SU-DHL-6 (cell line): ENCODE results near the gene TRAK2.

Source experiments
- H2AFZ ChIP-seq: fragments of 200-600 bp; sonication (generic); 2 replicates; pipeline ENCODE4 v1.6.1; 2014; ENCODE audit warnings: low read depth, mild to moderate bottlenecking, moderate library complexity, mixed read lengths, antibody characterized with exemption, low read length; ENCODE audit not compliant: severe bottlenecking
- H3F3A ChIP-seq: fragments of 200-600 bp; shearing (Covaris generic); 2 replicates; pipeline ENCODE4 v1.6.0; 2016; ENCODE audit warnings: antibody characterized with exemption, mild to moderate bottlenecking; ENCODE audit not compliant: insufficient read depth
- H3K27ac ChIP-seq: fragments of 200-600 bp; sonication (generic); 2 replicates; pipeline ENCODE4 v1.5.1; 2016; ENCODE audit warnings: low read depth, mild to moderate bottlenecking, low read length, moderate library complexity, mixed read lengths
- H3K27me3 ChIP-seq: fragments of 200-600 bp; sonication (generic), shearing (Covaris generic); 2 replicates; pipeline ENCODE4 v1.6.0; 2014; ENCODE audit warnings: mild to moderate bottlenecking, low read length
- H3K36me3 ChIP-seq: fragments of 200-600 bp; sonication (generic); 2 replicates; pipeline ENCODE4 v1.6.1; 2014; ENCODE audit warnings: mild to moderate bottlenecking, low read length, mixed read lengths
- H3K4me2 ChIP-seq: fragments of 300-600, 200-600 bp; shearing (Covaris generic), sonication (generic); 2 replicates; pipeline ENCODE4 v1.6.0; 2014; ENCODE audit warnings: low read length, low read depth, mild to moderate bottlenecking; ENCODE audit not compliant: poor library complexity, severe bottlenecking
- H3K4me3 ChIP-seq: fragments of 200-600 bp; sonication (generic); 2 replicates; pipeline ENCODE4 v1.5.1; 2014; ENCODE audit warnings: antibody characterized with exemption, low read length, mild to moderate bottlenecking, mixed read lengths; ENCODE audit not compliant: insufficient read depth, poor library complexity, severe bottlenecking
- H3K79me2 ChIP-seq: fragments of 200-600 bp; sonication (generic); 2 replicates; pipeline ENCODE4 v1.6.1; 2014; ENCODE audit warnings: mild to moderate bottlenecking, low read length, moderate library complexity; ENCODE audit not compliant: insufficient read depth
- H3K9ac ChIP-seq: fragments of 200-600 bp; sonication (generic); 2 replicates; pipeline ENCODE4 v1.7.0; 2014; ENCODE audit warnings: mild to moderate bottlenecking, low read length
- H3K9me2 ChIP-seq: fragments of 200-600 bp; sonication (generic); replicated peaks from 2 replicates; pipeline ENCODE4 v1.6.1; 2014; ENCODE audit warnings: low read length; ENCODE audit not compliant: insufficient read depth
- H3K9me3 ChIP-seq: fragments of 200-600 bp; sonication (generic); 2 replicates; pipeline ENCODE4 v1.6.1; 2014; ENCODE audit warnings: low read length, mixed read lengths; ENCODE audit not compliant: insufficient read depth
- H4K20me1 ChIP-seq: fragments of 200-600 bp; sonication (generic); 2 replicates; pipeline ENCODE4 v1.6.1; 2014; ENCODE audit warnings: low read depth, mild to moderate bottlenecking, antibody characterized with exemption, low read length, moderate library complexity, mixed read lengths
- EZH2phosphoT487 ChIP-seq: fragments of 200-600 bp; sonication (generic), shearing (Covaris generic); conservative IDR thresholded peaks from 2 replicates; pipeline ENCODE4 v1.6.1; 2018; ENCODE audit warnings: mild to moderate bottlenecking, antibody characterized with exemption, low read length, moderate library complexity, mixed read lengths
- TF ChIP-seq, protein P1 (sequence below): fragments of 200-600 bp; sonication (generic); IDR thresholded peaks from one replicate; pipeline ENCODE4 v1.5.1; 2017; ENCODE audit warnings: antibody characterized with exemption, mild to moderate bottlenecking, low read length, moderate library complexity; ENCODE audit not compliant: insufficient read depth, poor library complexity, severe bottlenecking

Gene TRAK2

DNA sequence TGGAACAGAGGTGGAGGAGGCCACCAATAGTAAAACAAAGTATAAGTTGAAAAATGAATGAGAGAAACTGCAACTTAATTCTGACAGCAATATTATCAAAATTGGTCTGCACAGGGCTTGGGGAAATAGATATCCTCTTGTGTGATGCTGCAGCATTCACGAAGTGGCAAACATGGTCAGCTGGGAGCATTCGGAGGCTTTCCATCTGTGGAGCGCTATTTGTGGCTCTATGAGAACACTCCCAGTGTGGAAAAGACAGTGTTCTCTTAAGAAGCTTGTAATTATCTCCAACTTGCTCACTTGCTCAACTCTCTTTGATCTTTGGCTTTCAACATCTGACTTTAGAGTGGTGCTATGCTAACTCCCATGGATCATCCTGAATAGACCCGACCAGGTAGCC is 91.0 kb downstream of the TRAK2 start:
- Histone ChIP-seq H3K36me3 (no peaks in the 10 kb centered on the region), H3F3A (no peaks in the 10 kb centered on the region), H3K9me3 (no peaks in the 10 kb centered on the region), H3K79me2 (no peaks in the 10 kb centered on the region), H3K9ac (no peak overlapping the region), H3K4me2 (no peak overlapping the region), H4K20me1 (no peaks in the 10 kb centered on the region), H3K27ac (no peak overlapping the region), H3K9me2 (no peaks in the 10 kb centered on the region), H3K4me3 (no peak overlapping the region), H3K27me3 (no peaks in the 10 kb centered on the region), H2AFZ (no peak overlapping the region)
- no peak for TF ChIP-seq EZH2phosphoT487
- TF ChIP-seq, protein P1, sequence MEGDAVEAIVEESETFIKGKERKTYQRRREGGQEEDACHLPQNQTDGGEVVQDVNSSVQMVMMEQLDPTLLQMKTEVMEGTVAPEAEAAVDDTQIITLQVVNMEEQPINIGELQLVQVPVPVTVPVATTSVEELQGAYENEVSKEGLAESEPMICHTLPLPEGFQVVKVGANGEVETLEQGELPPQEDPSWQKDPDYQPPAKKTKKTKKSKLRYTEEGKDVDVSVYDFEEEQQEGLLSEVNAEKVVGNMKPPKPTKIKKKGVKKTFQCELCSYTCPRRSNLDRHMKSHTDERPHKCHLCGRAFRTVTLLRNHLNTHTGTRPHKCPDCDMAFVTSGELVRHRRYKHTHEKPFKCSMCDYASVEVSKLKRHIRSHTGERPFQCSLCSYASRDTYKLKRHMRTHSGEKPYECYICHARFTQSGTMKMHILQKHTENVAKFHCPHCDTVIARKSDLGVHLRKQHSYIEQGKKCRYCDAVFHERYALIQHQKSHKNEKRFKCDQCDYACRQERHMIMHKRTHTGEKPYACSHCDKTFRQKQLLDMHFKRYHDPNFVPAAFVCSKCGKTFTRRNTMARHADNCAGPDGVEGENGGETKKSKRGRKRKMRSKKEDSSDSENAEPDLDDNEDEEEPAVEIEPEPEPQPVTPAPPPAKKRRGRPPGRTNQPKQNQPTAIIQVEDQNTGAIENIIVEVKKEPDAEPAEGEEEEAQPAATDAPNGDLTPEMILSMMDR: no peak

DNA sequence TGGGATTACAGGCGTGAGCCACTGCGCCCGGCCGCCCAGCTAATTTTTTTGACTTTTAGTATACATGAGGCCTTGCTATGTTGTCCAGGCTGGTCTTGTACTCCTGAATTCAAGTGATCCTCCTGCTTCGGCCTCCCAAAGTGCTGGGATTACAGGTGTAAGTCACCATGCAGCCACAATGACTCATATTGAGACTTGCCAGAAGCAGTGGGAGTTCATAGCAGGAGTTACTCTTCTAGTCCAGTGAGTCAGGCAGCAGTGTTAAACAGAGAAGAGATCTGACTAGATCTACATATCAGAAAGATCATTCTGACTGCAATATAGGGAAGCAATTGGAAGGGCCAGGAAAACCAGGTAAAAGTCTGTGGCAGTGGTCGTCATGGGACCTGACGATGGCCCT is 92.6 kb downstream of the TRAK2 start:
- H2AFZ ChIP-seq: no peak overlapping the region
- no peaks in the 10 kb centered on the region for H3K79me2 ChIP-seq
- no peaks in the 10 kb centered on the region for H4K20me1 ChIP-seq
- no peaks in the 10 kb centered on the region for H3K36me3 ChIP-seq
- no peaks in the 10 kb centered on the region for H3K9me3 ChIP-seq
- TF ChIP-seq EZH2phosphoT487: no peak
- TF ChIP-seq, protein P1: no peak
- no peaks in the 10 kb centered on the region for H3K27me3 ChIP-seq
- no peaks in the 10 kb centered on the region for H3K9me2 ChIP-seq
- H3K4me3 ChIP-seq: no peak overlapping the region
- H3K27ac ChIP-seq: no peak overlapping the region
- no peaks in the 10 kb centered on the region for H3F3A ChIP-seq
- no peak overlapping the region for H3K4me2 ChIP-seq
- no peak overlapping the region for H3K9ac ChIP-seq

DNA sequence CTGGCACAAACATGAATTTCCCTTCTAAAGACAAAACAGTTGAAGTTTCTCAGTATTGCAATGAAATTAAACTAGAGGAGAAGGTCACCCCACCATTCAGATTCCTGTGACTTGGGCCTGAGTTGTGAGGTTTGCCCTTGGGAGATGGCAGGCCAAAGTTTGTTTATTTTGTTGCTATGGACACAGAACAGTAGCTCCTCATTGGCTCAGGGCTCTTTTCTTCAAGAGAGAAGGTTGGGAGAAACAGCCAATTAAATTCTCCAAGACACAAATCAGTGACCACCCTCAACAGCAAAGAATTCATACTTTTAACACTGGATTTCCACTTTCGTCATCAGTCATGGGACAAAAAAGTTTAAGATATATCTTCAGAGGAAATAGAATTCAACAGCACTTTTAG is 94.0 kb downstream of the TRAK2 start, which contains the start of gene FLACC1:
FLACC1 (minus strand) TSS at position 125 of the 400 bp plus-strand sequence. CDS start 5,941 bp downstream, outside the sequence.
- no peak within 1 kb of the TSS for H3K4me2 ChIP-seq
- H4K20me1 ChIP-seq: no peaks in the 10 kb centered on the region
- H3K9ac ChIP-seq: no peak within 1 kb of the TSS
- no peaks in the 10 kb centered on the region for H3F3A ChIP-seq
- H3K9me2 ChIP-seq: no peaks in the 10 kb centered on the region
- H3K9me3 ChIP-seq: no peaks in the 10 kb centered on the region
- H2AFZ ChIP-seq: no peak within 1 kb of the TSS
- H3K4me3 ChIP-seq: no peak within 1 kb of the TSS
- no peaks in the 10 kb centered on the region for H3K36me3 ChIP-seq
- TF ChIP-seq, protein P1: no peak
- TF ChIP-seq EZH2phosphoT487: no peak
- no peaks in the 10 kb centered on the region for H3K79me2 ChIP-seq
- no peak within 1 kb of the TSS for H3K27ac ChIP-seq
- H3K27me3 ChIP-seq: no peaks in the 10 kb centered on the region
